Stimulated activated CD4-positive, alpha-beta T cell treated with anti-CD3 and anti-CD28 coated beads, Interleukin-1b, Interleukin-23, amount 100 ng/mL, for 4 hours (primary cell): ENCODE data around the gene ANGEL1.

Experiments used
- DNase-seq, 2 donors: peaks; one replicate each; pipeline ENCODE4 v3.0.0-alpha.2; 2020; ENCODE audit warnings: low read depth in 2 of 2

The ANGEL1 gene

GRCh38 chr14:76763096-76764041 lies 49.3 kb downstream of the ANGEL1 start:
- DNase-seq, result no peak

GRCh38 chr14:76762411-76763095 lies 50.1 kb downstream of the ANGEL1 start:
- no peak for DNase-seq

- no peak for DNase-seq
Observed at GRCh38 chr14:76761960-76762410, 50.7 kb downstream of the ANGEL1 start.

GRCh38 chr14:76761136-76761959 lies 51.3 kb downstream of the ANGEL1 start, which contains the start of gene VASH1:
TSS of gene VASH1 (plus strand) at chr14:76761468. CDS start at chr14:76762822, 1,354 bp downstream.
- DNase-seq, result peak in 1 of 2 donors; percentile 58

- no peak for DNase-seq
Observed at GRCh38 chr14:76760331-76761135, 52.1 kb downstream of the ANGEL1 start.

GRCh38 chr14:76759589-76759988 lies 53.1 kb downstream of the ANGEL1 start:
- DNase-seq, result no peak

- DNase-seq, result no peak
Observed at GRCh38 chr14:76756371-76756750, 56.3 kb downstream of the ANGEL1 start.

GRCh38 chr14:76755610-76756370 lies 56.9 kb downstream of the ANGEL1 start:
- no peak for DNase-seq

GRCh38 chr14:76754586-76754985 lies 58.1 kb downstream of the ANGEL1 start:
- DNase-seq, result no peak

- no peak for DNase-seq
Observed at GRCh38 chr14:76753541-76754198, 59.0 kb downstream of the ANGEL1 start.

- no peak for DNase-seq
Observed at GRCh38 chr14:76752744-76753143, 59.9 kb downstream of the ANGEL1 start.

- no peak for DNase-seq
Observed at GRCh38 chr14:76742966-76743365, 69.7 kb downstream of the ANGEL1 start.

GRCh38 chr14:76742185-76742584 lies 70.5 kb downstream of the ANGEL1 start:
- no peak for DNase-seq

- no peak for DNase-seq
Observed at GRCh38 chr14:76741074-76741473, 71.6 kb downstream of the ANGEL1 start.
